ENCODE data around the gene NLN.
"Not testable (repeated sequence)": the region's sequence is repeated elsewhere in the genome, so short reads cannot be mapped to it uniquely, and the experiment has no call there.

The NLN gene

DNA sequence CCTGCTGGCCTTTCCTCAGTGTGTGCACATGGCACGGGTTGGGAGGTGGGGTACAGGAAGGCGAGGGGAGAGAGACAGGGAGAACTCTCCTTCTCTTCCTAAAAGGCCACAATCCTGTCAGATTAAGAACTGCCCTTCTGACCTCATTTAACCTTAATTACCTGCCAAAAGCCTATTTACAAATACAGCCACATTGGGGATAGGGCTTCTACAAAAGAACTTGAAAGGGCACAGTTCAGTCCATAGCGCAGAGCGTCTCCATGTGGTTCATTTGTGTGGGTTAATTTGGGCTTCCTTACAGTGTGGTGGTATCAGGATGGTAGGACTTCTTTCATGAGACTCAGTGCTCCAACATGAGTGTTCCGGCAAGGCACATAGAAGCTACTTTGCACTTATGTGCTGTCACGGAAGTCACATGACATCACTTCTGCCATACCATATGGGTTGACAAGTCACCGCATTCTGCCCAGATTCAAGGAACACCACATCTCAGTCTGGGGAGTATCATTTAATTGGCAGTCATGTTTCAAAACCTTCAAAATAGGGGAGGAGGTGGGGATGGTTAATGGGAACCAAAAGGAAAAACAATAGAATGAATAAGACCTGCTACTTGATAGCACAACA is 46.8 kb downstream of the NLN start:
- H3K79me2 ChIP-seq (ENCODE audit: control insufficient read depth, low read length), result no peaks in the 10 kb centered on the region
- H3K4me2 ChIP-seq (ENCODE audit: low read length), result no peak overlapping the region
- no peaks in the 10 kb centered on the region for H3K4me1 ChIP-seq (ENCODE audit: control insufficient read depth, low read length)
- no peaks in the 10 kb centered on the region for H3F3A ChIP-seq (ENCODE audit: control insufficient read depth, insufficient read depth)
- no peaks in the 10 kb centered on the region for H3K27me3 ChIP-seq (ENCODE audit: control insufficient read depth, low read length)
- no peak overlapping the region for H3K4me3 ChIP-seq (ENCODE audit: low read length)
- TF ChIP-seq, protein P1, sequence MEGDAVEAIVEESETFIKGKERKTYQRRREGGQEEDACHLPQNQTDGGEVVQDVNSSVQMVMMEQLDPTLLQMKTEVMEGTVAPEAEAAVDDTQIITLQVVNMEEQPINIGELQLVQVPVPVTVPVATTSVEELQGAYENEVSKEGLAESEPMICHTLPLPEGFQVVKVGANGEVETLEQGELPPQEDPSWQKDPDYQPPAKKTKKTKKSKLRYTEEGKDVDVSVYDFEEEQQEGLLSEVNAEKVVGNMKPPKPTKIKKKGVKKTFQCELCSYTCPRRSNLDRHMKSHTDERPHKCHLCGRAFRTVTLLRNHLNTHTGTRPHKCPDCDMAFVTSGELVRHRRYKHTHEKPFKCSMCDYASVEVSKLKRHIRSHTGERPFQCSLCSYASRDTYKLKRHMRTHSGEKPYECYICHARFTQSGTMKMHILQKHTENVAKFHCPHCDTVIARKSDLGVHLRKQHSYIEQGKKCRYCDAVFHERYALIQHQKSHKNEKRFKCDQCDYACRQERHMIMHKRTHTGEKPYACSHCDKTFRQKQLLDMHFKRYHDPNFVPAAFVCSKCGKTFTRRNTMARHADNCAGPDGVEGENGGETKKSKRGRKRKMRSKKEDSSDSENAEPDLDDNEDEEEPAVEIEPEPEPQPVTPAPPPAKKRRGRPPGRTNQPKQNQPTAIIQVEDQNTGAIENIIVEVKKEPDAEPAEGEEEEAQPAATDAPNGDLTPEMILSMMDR (IDR thresholded peaks at IDR 0.05; ENCODE audit: low read depth, low read length, poor library complexity, severe bottlenecking), result no peak
- no peak for TF ChIP-seq EZH2phosphoT487 (IDR thresholded peaks at IDR 0.05; ENCODE audit: borderline replicate concordance, low read length)
- H3K9me2 ChIP-seq (replicated peaks; ENCODE audit: control insufficient read depth, low read length), result no peaks in the 10 kb centered on the region
- no peaks in the 10 kb centered on the region for H3K9me3 ChIP-seq (ENCODE audit: control insufficient read depth, insufficient read depth, low read length)
- H4K20me1 ChIP-seq (ENCODE audit: control insufficient read depth, insufficient read depth, low read depth, low read length), result no peaks in the 10 kb centered on the region
- H3K27ac ChIP-seq (ENCODE audit: low read depth, low read length), result no peak overlapping the region
- peaks cover 6% of the 10 kb centered on the region; the same call in 1 of the 2 replicates for H3K36me3 ChIP-seq (ENCODE audit: control insufficient read depth, low read length)

DNA sequence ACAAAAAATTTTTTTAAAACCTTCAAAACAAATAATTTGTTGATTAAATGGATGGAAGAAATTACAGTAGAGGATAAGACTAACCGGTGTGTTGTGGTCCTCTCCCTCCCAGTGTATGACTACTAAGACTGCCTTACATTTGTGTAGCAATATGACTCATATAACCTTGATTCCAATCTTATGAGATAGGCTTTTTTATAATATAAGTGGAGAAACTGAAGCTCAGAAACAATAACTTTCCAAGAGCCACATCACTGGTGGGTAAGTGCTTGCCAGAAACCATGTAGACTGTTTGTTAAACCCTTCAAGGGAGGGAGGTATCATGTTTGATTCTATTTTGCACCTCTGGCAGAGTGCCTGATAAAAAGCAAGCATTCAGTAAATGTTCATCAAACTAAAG is 47.5 kb downstream of the NLN start:
- TF ChIP-seq, protein P1 (IDR thresholded peaks at IDR 0.05; ENCODE audit: low read depth, low read length, poor library complexity, severe bottlenecking), result no peak
- TF ChIP-seq EZH2phosphoT487 (IDR thresholded peaks at IDR 0.05; ENCODE audit: borderline replicate concordance, low read length), result no peak
- Histone ChIP-seq H3K9me3 (ENCODE audit: control insufficient read depth, insufficient read depth, low read length) (no peaks in the 10 kb centered on the region), H3K36me3 (ENCODE audit: control insufficient read depth, low read length) (peaks cover 6% of the 10 kb centered on the region; the same call in 1 of the 2 replicates), H4K20me1 (ENCODE audit: control insufficient read depth, insufficient read depth, low read depth, low read length) (no peaks in the 10 kb centered on the region), H3K4me3 (ENCODE audit: low read length) (no peak overlapping the region), H3K9me2 (replicated peaks; ENCODE audit: control insufficient read depth, low read length) (no peaks in the 10 kb centered on the region), H3F3A (ENCODE audit: control insufficient read depth, insufficient read depth) (no peaks in the 10 kb centered on the region), H3K4me1 (ENCODE audit: control insufficient read depth, low read length) (no peaks in the 10 kb centered on the region), H3K27ac (ENCODE audit: low read depth, low read length) (no peak overlapping the region), H3K4me2 (ENCODE audit: low read length) (no peak overlapping the region), H3K79me2 (ENCODE audit: control insufficient read depth, low read length) (no peaks in the 10 kb centered on the region), H3K27me3 (ENCODE audit: control insufficient read depth, low read length) (no peaks in the 10 kb centered on the region)

DNA sequence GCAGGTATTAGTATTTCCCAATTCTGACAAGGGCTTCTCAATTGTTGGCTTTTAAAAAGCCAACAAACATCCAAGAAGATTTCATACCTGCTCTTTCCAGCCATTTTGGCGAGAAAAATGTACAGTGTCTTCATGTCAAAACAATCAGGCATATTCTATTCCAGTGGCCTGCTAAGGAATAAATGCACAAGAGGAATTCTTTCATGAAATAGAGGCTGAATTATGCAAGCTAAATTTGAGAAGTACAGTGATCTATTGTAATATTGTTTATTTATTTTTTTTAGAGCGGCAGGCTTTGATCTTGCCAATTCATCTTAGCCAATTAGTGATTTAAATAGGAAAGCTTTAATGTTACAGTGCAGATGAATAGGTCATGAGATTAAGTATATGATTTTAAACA is 49.3 kb downstream of the NLN start:
- Histone ChIP-seq H3K36me3 (ENCODE audit: control insufficient read depth, low read length) (peaks cover 3% of the 10 kb centered on the region; the same call in 1 of the 2 replicates), H4K20me1 (ENCODE audit: control insufficient read depth, insufficient read depth, low read depth, low read length) (no peaks in the 10 kb centered on the region), H3K79me2 (ENCODE audit: control insufficient read depth, low read length) (no peaks in the 10 kb centered on the region), H3K4me3 (ENCODE audit: low read length) (no peak overlapping the region), H3K27ac (ENCODE audit: low read depth, low read length) (no peak overlapping the region), H3K27me3 (ENCODE audit: control insufficient read depth, low read length) (no peaks in the 10 kb centered on the region), H3F3A (ENCODE audit: control insufficient read depth, insufficient read depth) (no peaks in the 10 kb centered on the region), H3K9me2 (replicated peaks; ENCODE audit: control insufficient read depth, low read length) (no peaks in the 10 kb centered on the region), H3K4me2 (ENCODE audit: low read length) (no peak overlapping the region), H3K9me3 (ENCODE audit: control insufficient read depth, insufficient read depth, low read length) (no peaks in the 10 kb centered on the region), H3K4me1 (ENCODE audit: control insufficient read depth, low read length) (no peaks in the 10 kb centered on the region)
- TF ChIP-seq EZH2phosphoT487 (IDR thresholded peaks at IDR 0.05; ENCODE audit: borderline replicate concordance, low read length), result no peak
- TF ChIP-seq, protein P1 (IDR thresholded peaks at IDR 0.05; ENCODE audit: low read depth, low read length, poor library complexity, severe bottlenecking), result no peak

DNA sequence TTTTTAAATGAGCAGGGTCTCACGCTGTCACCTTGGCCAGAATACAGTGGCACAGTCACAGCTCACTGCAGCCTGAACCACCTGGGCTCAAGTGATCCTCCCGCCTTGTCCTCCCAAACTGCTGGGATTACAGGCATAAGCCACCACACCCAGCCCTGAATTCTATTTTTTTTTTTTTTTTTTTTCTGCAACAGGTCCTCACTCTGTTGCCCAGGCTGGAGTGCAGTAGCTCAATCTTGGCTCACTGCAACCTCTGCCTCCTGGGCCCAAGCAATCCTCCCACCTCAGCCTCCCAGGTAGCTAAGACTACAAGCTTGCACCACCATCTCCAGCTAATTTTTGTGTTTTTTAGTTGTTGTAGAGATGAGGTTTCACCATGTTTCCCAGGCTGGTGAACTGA is 51.0 kb downstream of the NLN start:
- H3K9me3 ChIP-seq (ENCODE audit: control insufficient read depth, insufficient read depth, low read length); H4K20me1 ChIP-seq (ENCODE audit: control insufficient read depth, insufficient read depth, low read depth, low read length); H3K4me1 ChIP-seq (ENCODE audit: control insufficient read depth, low read length); H3K4me3 ChIP-seq (ENCODE audit: low read length); H3K4me2 ChIP-seq (ENCODE audit: low read length); H3K27me3 ChIP-seq (ENCODE audit: control insufficient read depth, low read length); H3K9me2 ChIP-seq (replicated peaks; ENCODE audit: control insufficient read depth, low read length); H3K36me3 ChIP-seq (ENCODE audit: control insufficient read depth, low read length); H3K27ac ChIP-seq (ENCODE audit: low read depth, low read length); H3K79me2 ChIP-seq (ENCODE audit: control insufficient read depth, low read length); H3F3A ChIP-seq (ENCODE audit: control insufficient read depth, insufficient read depth): not testable (repeated sequence)

Measured in DOHH2 (cell line).